Mucosa of descending colon (tissue), 3 donors: Measurements from ENCODE around the gene KRT15. TPM values are rescaled to one million over a fixed set of nuclear protein-coding genes. Genes with fewer than 3 reads are reported as not detected.

Source experiments
- ATAC-seq: fragments of 200-7000 bp; cut with Tn5 transposase; one replicate; pipeline ENCODE4 v1.9.1; 2020; ENCODE audit warnings: mild to moderate bottlenecking, moderate library complexity
- DNase-seq, 3 donors: peaks; one replicate each; pipeline ENCODE4 v3.0.0-alpha.2; 2020
- H3K36me3 ChIP-seq: fragments of 200-600 bp; one replicate; pipeline ENCODE4 v1.8.0; 2021; ENCODE audit warnings: low read depth, mild to moderate bottlenecking
- H3K4me1 ChIP-seq: fragments of 200-600 bp; one replicate; pipeline ENCODE4 v1.8.0; 2021; ENCODE audit warnings: low read depth, mild to moderate bottlenecking
- H3K4me3 ChIP-seq: fragments of 200-600 bp; one replicate; pipeline ENCODE4 v1.8.0; 2021; ENCODE audit warnings: mild to moderate bottlenecking
- H3K9me3 ChIP-seq: fragments of 200-600 bp; one replicate; pipeline ENCODE4 v1.8.0; 2021; ENCODE audit warnings: mild to moderate bottlenecking
- CTCF ChIP-seq: fragments of 200-600 bp; IDR thresholded peaks from one replicate; pipeline ENCODE4 v1.8.0; 2022; ENCODE audit warnings: antibody characterized with exemption, mild to moderate bottlenecking
- intact Hi-C, 2 donors: fragments of 100-400 bp; cut with DNase I in 1 of 2; cut with micrococcal nuclease in 1 of 2; formaldehyde crosslinking; loops; one replicate each; pipeline versions ENCODE4 v1.11.0 to v1.11.1; 2022; cut with DNase I, micrococcal nuclease
- total RNA-seq, 3 donors: library from RNA; stranded (reverse); fragmentation: NEBNext Ultra II Directional in 2 of 3; extraction: Animal tissue kit (Norgen Biotek cat#: 25700) in 2 of 3; gene quantifications; one replicate each; pipeline versions ENCODE4 v1.2.1 to v1.2.4, GENCODE V29; 2021 to 2023
- donor health status: DM: no; HTN: no; CAD: no; lungs with moderate emphysema.
- donor health status: DM: no; HTN: no; CAD: no.
- donor health status: DM: no; HTN: yes; CAD: no.

The KRT15 gene
- total RNA-seq, 3 donors from 2014 or later = 5.0 to 16.5 (median 5.4) TPM

- DNase-seq = no peak
- Histone ChIP-seq H3K4me3 (no peak overlapping the region), H3K9me3 (no peaks in the 10 kb centered on the region), H3K36me3 (no peaks in the 10 kb centered on the region), H3K4me1 (no peaks in the 10 kb centered on the region)
- no peak for ATAC-seq
- no peak for TF ChIP-seq CTCF
- intact Hi-C loops = no loop called here
Observed at GRCh38 chr17:41480581-41480980, 38.1 kb downstream of the KRT15 start.

- intact Hi-C loops = no loop called here
- no peak for ATAC-seq
- no peaks in the 10 kb centered on the region for H3K4me1 ChIP-seq
- TF ChIP-seq CTCF = no peak
- H3K9me3 ChIP-seq = no peaks in the 10 kb centered on the region
- H3K36me3 ChIP-seq = no peaks in the 10 kb centered on the region
- DNase-seq = no peak
- H3K4me3 ChIP-seq = no peak overlapping the region
Observed at GRCh38 chr17:41480136-41480535, 38.6 kb downstream of the KRT15 start.

GRCh38 chr17:41478237-41478636 is 40.5 kb downstream of the KRT15 start:
- ATAC-seq (no peak), DNase-seq (no peak)
- intact Hi-C loops = no loop called here
- Histone ChIP-seq H3K4me3 (no peak overlapping the region), H3K9me3 (no peaks in the 10 kb centered on the region), H3K36me3 (no peaks in the 10 kb centered on the region), H3K4me1 (no peaks in the 10 kb centered on the region)
- TF ChIP-seq CTCF = no peak

- no peaks in the 10 kb centered on the region for H3K9me3 ChIP-seq
- no peaks in the 10 kb centered on the region for H3K36me3 ChIP-seq
- DNase-seq = no peak
- intact Hi-C loops = no loop called here
- no peak for TF ChIP-seq CTCF
- no peak for ATAC-seq
- no peaks in the 10 kb centered on the region for H3K4me1 ChIP-seq
- H3K4me3 ChIP-seq = no peak overlapping the region
Observed at GRCh38 chr17:41476866-41477815, 41.5 kb downstream of the KRT15 start.

- no peak overlapping the region for H3K4me3 ChIP-seq
- intact Hi-C loops = no loop called here
- no peak for ATAC-seq
- no peaks in the 10 kb centered on the region for H3K9me3 ChIP-seq
- TF ChIP-seq CTCF = no peak
- no peak for DNase-seq
- no peaks in the 10 kb centered on the region for H3K4me1 ChIP-seq
- H3K36me3 ChIP-seq = no peaks in the 10 kb centered on the region
Observed at GRCh38 chr17:41475421-41475820, 43.3 kb downstream of the KRT15 start.
